M059J (cell line): Measurements from ENCODE around the gene GTPBP6. TPM values are rescaled to one million over a fixed set of nuclear protein-coding genes. Genes with fewer than 3 reads are reported as not detected.
"Not testable (repeated sequence)": the region's sequence is repeated elsewhere in the genome, so short reads cannot be mapped to it uniquely, and the experiment has no call there.

ENCODE experiments used
- DNase-seq: peaks from one replicate; pipeline ENCODE4 v3.0.0-alpha.2; 2012; ENCODE audit warnings: low read depth
- total RNA-seq: library from RNA; depleted of rRNA; stranded (reverse); fragments of >200 nt; shearing (Covaris generic); gene quantifications from 2 replicates; pipeline ENCODE4 v1.2.3, GENCODE V29; 2014

Gene GTPBP6
- total RNA-seq, 1 experiment from 2014 or later: 24.5 TPM

DNA sequence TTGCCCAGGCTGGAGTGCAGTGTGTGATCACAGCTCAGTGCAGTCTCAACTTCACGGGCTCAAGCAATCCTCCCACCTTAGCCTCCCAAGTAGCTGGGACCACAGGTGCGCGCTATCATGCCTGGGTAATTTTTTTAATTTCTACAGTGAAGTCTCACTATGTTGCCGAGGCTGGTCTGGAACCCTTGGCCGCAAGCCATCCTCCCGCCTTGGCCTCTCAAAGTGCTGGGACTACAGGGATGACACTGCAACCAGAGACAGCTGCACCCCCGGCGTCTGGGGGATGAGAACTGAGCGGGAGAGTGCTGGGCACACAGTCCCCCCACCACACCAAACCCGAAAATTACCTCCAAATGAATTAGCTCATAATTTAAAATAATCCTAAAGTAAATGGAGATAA lies 33.1 kb upstream of the GTPBP6 start:
- no peak for DNase-seq

DNA sequence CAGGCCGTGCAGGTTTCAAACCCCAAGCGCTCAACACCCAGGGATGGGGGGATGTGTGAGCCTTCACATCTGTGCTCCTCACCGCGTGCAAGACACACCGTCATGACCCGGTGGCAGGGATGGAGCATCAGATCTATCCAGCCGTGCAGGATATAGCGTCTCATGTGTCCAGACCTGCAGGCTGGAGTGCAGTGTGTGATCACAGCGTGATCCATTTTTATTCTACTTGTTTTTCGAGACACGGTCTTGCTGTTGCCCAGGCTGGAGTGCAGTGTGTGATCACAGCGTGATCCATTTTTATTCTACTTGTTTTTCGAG lies 32.7 kb upstream of the GTPBP6 start:
- not testable (repeated sequence) for DNase-seq

DNA sequence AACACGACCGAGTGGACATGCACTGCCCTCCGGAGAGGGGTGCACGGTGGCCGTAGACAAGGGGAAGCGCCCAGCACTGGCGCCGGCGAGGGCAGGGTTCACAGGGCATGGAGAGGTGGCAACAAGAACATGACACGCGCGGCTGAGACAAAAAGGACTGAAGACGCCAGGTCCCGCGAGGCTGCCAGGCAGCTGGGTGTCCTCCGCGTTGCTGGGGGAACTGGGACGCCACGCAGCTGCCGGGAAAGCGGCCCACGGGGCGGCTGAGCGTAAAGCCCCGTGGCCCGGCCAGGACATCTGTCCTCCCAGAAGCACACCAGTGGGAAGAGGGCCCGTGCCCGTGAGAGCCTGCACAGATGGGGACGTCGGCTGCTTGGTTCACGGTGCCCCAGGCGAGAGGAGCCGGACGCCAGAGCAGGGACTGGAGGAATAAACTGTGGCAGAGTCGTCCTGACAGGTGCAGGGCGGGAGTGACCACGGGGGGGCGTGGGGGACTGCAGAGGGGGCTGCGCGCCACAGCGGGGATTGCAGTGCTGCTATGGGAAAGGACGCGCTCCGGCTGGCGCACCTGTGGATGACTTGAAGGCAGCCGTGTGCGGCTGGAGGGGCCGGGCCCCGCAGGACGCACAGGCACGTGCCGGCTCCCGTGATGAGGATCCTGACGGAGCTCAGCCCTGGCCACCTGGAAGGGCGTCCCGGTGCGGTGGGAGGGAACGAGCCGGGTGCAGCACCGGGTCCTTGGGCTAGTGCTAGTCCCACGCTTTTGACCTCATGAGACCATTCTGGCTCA lies 32.1 kb upstream of the GTPBP6 start:
- DNase-seq: no peak

DNA sequence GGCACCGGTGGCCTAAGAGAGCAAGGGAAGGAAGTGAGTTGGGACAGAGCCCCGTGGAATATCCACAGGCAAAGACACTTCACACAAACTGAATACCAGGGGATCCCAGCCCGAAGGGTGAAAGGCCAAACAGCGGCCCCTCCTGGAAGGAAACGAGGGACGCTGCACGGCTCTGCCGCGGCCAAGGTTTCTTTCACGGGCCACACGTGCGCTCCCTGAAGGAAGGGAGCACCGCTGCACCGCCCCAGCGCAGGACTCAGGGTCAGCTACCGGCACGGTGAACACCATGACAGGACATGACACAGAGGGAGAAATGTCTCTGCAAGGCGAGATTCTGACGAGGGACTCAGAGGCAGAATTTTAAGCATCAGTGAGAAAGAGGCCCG lies 31.5 kb upstream of the GTPBP6 start:
- no peak for DNase-seq

DNA sequence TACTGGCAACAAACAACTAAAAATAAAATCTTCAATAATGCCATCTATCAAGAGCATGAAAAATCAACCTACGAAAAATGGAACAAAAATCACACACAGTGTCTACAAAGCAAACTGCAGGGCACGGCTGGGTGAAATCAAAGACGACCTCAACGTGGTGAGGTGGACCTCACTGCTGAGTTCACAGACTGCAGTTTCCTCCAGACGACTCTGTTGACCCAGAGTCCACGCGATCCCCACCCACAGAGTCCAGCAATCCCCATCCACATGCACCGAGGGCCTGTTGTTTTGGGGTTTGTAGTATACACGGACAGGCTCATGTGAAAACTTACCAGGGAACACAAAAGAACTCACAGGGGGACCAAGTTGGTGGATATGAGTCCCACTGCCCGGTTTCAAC lies 31.1 kb upstream of the GTPBP6 start:
- no peak for DNase-seq

DNA sequence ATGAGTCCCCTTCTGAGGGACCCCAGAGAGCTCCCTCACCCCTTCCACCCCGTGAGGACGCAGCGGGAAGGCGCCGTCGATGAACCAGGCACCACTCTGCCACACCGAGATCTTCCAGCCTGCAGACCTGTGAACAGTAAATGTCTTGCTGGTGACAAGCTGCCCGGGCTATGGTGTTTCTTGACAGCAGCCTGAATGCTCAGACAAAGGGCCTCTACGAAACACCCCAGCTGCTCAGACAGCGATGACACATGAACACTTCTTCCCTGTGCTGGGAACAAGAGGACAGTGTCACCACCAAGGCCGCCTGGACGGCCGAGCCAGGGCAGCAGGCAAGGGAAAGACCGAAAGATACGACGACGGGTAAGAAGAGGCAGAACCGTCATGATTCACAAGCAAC lies 30.6 kb upstream of the GTPBP6 start:
- DNase-seq: no peak

DNA sequence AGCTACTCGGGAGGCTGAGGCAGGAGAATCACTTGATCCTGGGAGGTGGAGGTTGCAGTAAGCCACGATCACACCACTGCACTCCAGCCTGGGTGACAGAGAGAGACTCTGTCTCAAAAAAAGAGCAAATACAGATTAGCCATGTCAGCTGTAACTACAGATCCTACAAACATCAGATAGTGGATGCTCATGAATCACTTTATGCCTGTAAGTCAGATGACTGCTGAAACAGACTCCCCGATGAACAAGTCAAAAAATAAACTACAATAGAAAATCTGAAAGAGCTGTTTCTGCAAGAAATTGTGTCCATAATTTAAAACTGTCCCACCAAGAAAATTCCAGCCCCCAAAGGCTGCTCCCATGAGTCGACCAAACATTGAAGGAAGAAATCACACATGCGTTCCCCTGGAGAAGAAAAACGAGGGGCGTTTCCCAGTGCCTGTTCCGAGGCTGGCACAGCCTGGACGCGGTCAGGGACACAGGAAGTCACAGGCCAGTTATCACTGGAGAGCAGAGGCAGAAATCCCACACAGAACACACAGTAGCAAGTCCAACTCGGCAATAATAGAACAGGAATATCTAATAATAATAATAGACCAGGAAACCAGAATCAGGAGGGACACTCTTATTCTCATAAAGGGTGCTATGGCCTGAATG lies 30.0 kb upstream of the GTPBP6 start:
- DNase-seq: no peak

DNA sequence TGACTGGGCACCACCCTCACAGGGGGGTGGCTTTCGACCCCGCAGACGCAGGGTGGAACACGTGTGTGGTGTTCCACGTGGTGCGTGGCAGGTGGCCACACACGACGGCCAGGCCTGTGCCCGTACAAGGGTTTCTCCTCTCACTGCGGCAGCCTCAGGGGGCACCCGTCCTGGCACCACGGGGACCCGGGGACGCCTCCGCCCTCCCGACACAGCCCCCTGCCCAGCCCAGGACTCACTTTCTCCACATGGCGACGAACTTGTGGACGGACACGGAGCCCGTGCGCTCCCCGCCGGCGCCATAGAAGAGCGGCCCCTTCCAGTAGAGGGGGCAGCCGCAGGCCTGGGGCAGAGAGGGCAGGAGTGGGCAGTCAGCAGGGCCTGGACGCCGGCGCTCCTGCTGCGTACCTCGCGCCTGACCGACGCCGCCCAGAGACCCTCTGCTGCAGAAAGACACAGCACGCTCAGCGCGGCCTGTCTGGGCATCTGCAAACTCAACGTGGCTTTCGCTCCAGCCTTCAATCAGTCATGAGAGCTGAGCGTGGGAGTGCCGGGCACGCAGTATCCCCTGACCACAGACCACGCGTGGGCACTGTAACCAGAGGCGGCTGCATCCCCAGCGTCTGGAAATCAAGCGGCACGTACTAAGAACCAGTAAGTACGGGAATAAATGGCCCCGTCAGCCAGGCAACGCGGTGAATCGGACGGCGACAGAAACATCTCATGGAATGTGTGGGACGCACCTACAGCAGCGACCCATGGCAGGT lies 28.9 kb upstream of the GTPBP6 start:
- DNase-seq: no peak

DNA sequence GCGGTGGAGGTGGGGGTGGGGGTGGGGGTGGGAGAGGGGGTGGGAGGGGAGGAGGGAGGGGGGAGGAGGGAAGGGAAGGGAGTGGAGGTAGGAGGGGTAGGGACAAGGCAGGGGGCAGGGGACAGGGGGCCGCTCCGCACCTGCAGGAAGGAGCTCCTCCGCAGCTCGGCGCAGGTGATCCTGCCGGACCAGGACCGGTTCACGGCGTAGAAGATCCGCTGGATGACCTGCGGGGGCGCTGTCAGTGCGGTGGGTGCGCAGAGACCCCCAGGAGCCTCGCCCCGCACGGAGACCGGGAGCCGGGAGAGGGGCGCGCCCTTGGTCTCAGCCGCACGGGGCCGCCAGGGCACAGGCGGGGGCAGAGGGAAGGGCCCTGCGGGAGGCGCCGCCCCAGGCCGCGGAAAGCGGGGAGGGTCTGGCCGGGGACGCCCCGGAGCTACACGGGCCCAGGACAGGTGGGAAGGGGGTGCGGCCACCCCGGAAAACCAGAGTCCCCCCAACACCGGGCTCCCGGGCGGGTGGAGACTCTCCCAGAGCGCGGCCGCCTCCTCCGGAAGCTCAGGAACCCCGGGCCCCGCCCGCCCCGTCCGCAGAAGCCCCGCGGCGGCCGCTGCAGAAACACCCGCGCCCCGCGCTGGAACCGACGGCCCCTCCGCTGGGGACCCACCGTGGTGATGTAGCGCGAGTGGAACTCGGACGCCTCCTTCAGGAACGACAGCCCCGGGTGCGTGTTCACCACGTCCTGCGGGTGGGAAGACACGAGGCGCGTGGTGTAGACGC lies 27.6 kb upstream of the GTPBP6 start:
- no peak for DNase-seq

DNA sequence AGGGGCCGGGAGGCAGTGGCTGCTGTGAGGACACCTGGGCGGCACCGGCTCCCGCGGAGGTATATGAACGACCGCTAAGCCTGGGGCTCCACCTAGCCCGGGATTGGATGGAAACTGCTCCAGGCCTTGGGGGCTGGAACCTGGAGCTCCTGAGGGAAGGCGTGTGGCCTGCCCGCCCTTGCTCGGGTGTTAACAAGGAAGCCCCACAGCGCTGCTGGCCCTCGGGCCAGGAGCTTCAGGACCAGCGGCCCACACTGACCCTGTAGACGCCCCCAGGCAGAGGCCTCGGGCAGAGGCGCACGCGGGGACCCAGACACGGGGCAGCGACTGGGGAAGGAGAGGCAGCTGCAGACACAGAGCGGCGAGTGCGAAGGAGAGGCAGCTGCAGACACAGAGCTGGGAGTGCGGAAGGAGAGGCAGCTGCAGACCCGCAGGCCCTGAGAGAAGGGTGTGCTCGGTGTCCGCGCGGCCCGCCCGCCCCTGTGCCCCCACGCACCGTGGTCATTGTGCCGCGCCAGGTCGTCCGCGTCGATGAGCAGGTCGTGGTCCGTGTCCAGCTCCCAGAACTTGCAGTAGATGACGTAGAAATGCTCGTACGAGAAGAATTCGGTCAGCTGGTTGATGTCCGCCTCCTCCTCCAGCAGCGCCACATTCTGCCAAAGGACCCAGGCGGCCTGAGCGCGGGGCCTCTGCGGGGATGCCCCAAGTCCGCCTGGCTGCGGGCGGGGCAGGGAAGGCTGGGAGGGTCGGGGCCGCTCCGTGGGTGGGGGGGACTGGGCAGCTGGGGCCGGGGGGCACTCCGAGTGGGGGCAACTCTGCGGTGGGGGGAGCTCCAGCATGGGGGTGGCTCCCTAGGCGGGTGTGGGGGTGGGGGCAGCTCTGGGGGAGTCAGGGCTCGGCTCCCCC lies 26.7 kb upstream of the GTPBP6 start:
- no peak for DNase-seq

DNA sequence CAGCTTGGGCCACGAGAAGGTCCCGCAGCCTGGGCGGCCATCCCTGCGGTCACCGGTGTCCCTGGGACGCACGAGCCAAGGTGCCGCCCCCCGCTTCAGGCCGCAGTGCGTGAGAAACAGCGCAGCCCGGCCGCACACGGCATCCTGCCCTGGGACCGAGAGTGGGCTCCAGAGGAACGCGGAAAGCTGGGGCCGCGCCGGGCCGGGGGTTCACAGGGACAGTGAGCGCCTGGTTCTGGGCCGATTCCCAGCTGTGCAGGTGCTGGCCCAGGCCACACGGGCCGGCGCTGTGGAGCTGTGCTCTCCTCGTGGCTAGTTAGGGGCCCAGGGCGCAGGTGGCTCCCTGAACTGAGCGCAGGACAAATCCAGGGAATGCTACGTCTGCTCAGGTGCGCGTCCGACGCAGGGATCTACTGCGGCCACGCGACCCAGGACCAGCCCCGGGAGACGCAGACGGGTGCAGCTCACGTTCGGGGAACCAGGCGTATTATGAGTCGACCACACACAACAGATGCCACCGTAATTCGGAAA lies 25.8 kb upstream of the GTPBP6 start:
- no peak for DNase-seq

DNA sequence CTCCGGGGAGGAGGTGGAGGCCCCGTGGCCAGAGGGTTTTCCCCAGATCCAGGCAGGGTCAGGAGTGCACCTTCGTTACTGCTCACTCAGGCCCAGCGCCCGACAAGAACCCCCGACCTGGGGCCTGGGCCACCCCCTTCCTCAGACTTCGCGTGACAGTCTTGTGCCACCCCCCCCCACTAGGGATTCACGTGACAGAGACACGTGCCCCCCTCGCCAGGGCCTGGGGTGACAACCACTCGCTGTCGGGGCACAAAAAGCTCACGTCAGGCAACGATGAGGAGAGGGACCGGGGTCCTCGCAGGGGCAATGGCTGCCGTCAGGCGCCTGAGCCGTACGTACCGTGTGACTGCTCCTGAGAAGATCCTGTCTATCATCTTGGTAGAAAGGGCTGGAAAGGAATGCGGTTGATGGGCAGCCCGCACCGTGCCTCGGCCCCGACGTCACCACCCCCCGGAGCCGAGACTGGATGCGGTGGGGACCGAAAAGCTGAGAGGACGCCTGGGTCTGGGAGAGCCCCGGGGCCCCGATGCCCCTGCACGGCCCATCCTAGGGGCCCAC lies 23.0 kb upstream of the GTPBP6 start:
- DNase-seq: no peak

DNA sequence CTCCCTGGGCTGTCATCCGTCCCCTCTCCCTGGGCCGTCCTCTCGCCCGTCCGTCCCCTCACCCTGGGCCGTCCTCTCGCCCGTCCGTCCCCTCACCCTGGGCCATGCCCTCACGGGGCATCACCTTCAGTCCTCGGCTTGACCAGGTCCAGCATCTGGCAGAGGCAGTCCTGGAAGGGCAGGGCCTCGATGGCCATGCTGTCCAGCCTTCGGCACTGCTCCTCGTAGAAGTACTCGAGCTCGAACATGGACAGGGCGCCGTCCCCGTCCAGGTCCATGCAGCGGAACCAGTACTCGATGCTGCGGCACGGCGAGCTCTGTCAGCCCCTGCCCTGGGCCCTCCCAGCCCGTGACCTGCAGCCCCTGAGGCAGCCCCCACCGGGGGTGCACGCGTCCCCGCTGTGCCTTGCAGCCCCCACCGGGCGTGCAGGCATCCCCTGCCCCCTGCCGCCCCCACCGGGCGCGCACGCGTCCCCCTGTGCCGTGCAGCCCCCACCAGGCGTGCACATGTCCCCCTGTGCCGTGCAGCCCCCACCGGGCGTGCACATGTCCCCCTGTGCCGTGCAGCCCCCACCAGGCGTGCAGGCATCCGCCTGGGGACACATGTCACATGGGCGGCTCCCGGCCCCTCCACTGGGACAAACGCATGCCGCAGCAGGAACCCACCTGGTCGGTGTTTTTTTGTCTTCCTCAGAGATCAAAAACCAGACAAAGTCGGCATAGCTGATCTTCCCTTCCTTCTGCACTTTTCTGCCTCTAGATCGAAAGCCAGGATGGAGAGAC lies 22.2 kb upstream of the GTPBP6 start:
- DNase-seq: no peak

DNA sequence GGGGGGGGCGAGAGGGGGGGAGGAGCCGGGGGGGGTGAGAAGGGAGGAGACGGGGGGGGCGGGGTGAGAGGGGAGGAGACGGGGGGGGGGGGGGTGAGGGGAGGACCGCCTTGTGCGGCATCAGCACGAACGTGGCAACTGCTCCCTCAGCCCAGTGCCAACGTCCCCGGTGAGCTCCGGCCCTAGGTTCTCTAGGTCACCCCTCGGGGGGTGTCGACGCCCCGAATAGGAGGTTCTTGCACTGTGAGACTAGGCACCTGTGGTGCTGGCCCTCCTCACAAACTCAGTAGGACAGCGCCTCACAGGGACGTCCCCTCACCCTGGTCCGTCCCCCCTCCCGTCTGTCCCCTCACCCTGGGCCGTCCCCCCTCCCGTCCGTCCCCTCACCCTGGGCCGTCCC lies 21.5 kb upstream of the GTPBP6 start:
- no peak for DNase-seq

DNA sequence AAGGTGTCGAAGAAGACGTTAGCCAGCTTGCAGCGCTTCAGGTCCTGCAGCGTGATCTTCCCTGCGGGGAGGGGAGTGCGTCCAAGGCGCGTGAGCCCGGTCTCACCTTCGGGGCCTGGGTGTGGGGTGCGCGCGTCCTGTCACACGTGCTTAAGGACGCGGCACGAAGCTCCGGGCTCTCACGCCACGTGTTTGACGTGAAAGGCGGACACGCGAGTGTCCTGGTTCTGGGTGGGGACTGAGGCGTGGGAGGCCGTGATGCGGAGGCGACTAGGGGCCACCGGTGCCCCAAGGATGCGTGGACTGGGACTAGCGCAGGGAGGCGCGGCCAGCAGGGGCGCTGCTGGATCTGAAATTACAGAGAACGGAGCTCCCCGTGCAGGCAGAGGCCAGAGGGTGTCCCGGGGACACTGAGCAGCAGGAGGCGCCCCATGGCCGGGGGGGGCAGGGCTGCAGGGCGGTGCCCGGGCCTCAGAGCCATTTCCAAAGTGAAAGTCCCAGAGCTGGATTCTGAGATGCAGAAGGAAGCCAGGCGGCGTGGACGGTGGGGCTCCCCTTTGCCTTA lies 20.3 kb upstream of the GTPBP6 start:
- no peak for DNase-seq

DNA sequence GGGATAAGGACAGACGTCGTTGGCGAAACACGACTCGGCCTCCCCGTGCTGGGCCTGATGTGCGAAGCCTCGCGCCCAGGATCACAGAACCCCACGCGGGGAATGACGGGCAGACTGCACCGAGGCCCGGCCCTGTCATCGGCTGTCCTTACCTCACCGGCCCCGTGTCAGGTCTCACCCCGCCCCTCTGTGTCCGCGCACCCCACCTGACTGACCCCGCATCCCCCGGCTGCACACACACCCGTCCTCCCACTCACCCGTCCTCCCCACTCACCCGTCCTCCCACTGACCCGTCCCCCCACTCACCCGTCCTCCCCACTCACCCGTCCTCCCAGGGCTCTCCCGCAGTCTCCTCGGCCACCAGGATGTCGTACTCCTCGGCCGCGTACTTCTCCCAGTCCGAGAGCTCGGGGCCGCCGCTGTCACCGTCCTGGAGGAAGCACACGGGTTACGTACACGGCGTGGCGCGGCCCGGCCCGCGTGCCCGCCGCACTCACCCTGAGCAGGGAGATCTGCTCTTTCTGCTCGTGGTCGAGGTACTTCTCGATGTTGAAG lies 19.8 kb upstream of the GTPBP6 start:
- no peak for DNase-seq

DNA sequence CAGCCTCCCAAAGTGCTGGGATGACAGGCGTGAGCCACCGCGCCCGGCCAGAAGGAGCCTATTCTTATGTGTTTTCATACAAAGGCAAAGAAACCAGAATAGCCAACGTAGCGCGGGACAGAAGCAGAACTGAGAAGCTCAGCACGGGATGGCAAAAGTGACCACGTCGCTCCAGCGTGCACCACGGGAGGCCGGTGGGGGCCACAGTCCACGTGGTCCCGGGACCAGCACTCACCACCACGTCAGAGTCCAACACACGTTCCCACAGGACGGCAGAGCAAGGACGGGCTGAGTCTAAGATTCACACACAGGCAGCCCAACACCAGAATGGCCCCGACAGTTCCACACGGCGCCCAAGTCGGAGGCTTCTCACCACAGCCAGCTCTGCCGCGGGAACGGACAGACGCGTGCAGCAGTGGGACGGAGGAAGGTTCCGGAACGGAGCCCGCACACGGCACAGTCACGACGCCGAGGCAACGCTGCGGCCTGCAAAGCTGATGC lies 18.8 kb upstream of the GTPBP6 start:
- DNase-seq: no peak

DNA sequence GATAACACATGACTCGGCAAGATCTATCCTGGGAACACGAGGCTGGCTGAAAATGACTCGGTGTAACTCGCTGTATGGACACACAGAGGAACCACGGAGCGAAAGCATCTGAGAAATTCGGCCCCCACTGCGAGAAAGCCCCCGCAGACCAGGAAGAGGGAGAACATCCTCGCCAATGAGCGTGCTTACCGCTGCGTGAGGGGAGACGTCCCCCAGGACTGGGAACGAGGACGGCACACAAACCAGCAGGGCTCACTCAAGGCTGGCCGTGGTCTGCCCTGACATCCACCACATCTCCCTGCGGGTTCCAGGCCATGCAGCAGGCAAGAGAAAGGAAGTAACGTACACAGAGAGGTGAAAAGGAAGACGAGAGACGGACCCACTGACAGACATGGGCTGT lies 17.6 kb upstream of the GTPBP6 start:
- DNase-seq: no peak

DNA sequence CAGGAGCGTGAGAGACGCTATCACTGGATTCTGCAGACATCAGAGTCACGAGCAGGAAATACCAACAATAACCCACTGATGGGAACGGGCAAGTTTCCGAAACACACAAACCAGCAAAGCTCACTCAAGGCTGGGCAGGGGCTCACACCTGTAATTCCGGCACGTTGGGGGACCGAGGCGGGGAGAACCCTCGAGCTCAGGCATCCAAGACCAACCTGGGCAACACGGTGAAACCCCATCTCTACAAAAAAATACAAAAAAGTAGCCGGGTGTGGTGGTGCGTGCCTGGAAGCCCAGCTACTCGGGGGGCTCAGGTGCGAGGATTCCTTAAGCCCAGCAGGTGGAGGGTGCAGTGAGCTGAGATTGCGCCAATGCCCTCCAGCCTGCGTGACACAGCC lies 17.2 kb upstream of the GTPBP6 start:
- DNase-seq: no peak
